Mesothelial cell of epicardium (in vitro differentiated cells): Measurements from ENCODE around the gene TAF1C. TPM values are rescaled to one million over a fixed set of nuclear protein-coding genes. Genes with fewer than 3 reads are reported as not detected.

ENCODE experiments used
- DNase-seq, 2 experiments: peaks; one replicate each; pipeline ENCODE4 v3.0.0; 2021; ENCODE audit warnings: low spot score in 2 of 2; ENCODE audit not compliant: unreplicated experiment in 2 of 2
- H3K27ac Mint-ChIP-seq: 2 replicates; pipeline ENCODE4 v1.8.0; 2021; ENCODE audit warnings: mixed read lengths
- H3K27me3 Mint-ChIP-seq: 2 replicates; pipeline ENCODE4 v1.8.0; 2021; ENCODE audit warnings: low read depth, mixed read lengths
- H3K36me3 Mint-ChIP-seq: 2 replicates; pipeline ENCODE4 v1.8.0; 2021; ENCODE audit warnings: mixed read lengths
- H3K4me1 Mint-ChIP-seq: 2 replicates; pipeline ENCODE4 v1.8.0; 2021; ENCODE audit warnings: mixed read lengths
- H3K4me3 Mint-ChIP-seq: 2 replicates; pipeline ENCODE4 v1.8.0; 2021; ENCODE audit warnings: mild to moderate bottlenecking, moderate library complexity, mixed read lengths
- H3K9me3 Mint-ChIP-seq: 2 replicates; pipeline ENCODE4 v1.8.0; 2021; ENCODE audit warnings: mixed read lengths
- CTCF ChIP-seq: fragments of 200-600 bp; sonication (generic); IDR thresholded peaks from one replicate; pipeline ENCODE4 v1.5.0; 2021; ENCODE audit warnings: antibody characterized with exemption; ENCODE audit not compliant: unreplicated experiment
- total RNA-seq: library from RNA; stranded (reverse); gene quantifications from 3 replicates; pipeline ENCODE4 v1.2.1, GENCODE V29; 2021

TAF1C gene
- total RNA-seq, result 84.0 to 88.6 TPM (median 84.3 TPM) in 3 replicates

- Mint-ChIP-seq H3K27ac (peak within 1 kb of the TSS; percentile 79), H3K4me3 (peak within 1 kb of the TSS; percentile 96), H3K27me3 (no peaks in the 10 kb centered on the region), H3K9me3 (no peaks in the 10 kb centered on the region), H3K36me3 (peaks cover 16% of the 10 kb centered on the region), H3K4me1 (peaks cover 12% of the 10 kb centered on the region)
- DNase-seq, result peak; percentile 81 to 91
- peak; percentile 83 for TF ChIP-seq CTCF
Observed at GRCh38 chr16:84186685-84187437, at the start of gene TAF1C. TSS of gene TAF1C (minus strand) at chr16:84187057. CDS start at chr16:84184988, 2,069 bp downstream.

- H3K27me3 Mint-ChIP-seq, result peaks cover 7% of the 10 kb centered on the region
- H3K4me3 Mint-ChIP-seq, result no peak overlapping the region
- TF ChIP-seq CTCF, result no peak
- H3K27ac Mint-ChIP-seq, result peak overlapping the region; percentile 59
- H3K9me3 Mint-ChIP-seq, result no peaks in the 10 kb centered on the region
- H3K4me1 Mint-ChIP-seq, result peaks cover 11% of the 10 kb centered on the region
- DNase-seq, result no peak
- H3K36me3 Mint-ChIP-seq, result no peaks in the 10 kb centered on the region
Observed at GRCh38 chr16:84234321-84235241, 47.7 kb upstream of the TAF1C start.

- peaks cover under 1% of the 10 kb centered on the region for H3K27me3 Mint-ChIP-seq
- peaks cover 10% of the 10 kb centered on the region for H3K4me1 Mint-ChIP-seq
- DNase-seq, result no peak
- H3K9me3 Mint-ChIP-seq, result no peaks in the 10 kb centered on the region
- no peak overlapping the region for H3K4me3 Mint-ChIP-seq
- no peak for TF ChIP-seq CTCF
- H3K27ac Mint-ChIP-seq, result no peak overlapping the region
- H3K36me3 Mint-ChIP-seq, result no peaks in the 10 kb centered on the region
Observed at GRCh38 chr16:84233748-84234147, 46.9 kb upstream of the TAF1C start.

- no peaks in the 10 kb centered on the region for H3K27me3 Mint-ChIP-seq
- peaks cover 10% of the 10 kb centered on the region for H3K4me1 Mint-ChIP-seq
- no peak for TF ChIP-seq CTCF
- no peak overlapping the region for H3K4me3 Mint-ChIP-seq
- no peak overlapping the region for H3K27ac Mint-ChIP-seq
- H3K9me3 Mint-ChIP-seq, result no peaks in the 10 kb centered on the region
- no peak for DNase-seq
- no peaks in the 10 kb centered on the region for H3K36me3 Mint-ChIP-seq
Observed at GRCh38 chr16:84232969-84233368, 46.1 kb upstream of the TAF1C start.

- H3K27me3 Mint-ChIP-seq, result no peaks in the 10 kb centered on the region
- peaks cover 13% of the 10 kb centered on the region for H3K4me1 Mint-ChIP-seq
- no peak for DNase-seq
- H3K9me3 Mint-ChIP-seq, result no peaks in the 10 kb centered on the region
- no peaks in the 10 kb centered on the region for H3K36me3 Mint-ChIP-seq
- H3K27ac Mint-ChIP-seq, result no peak overlapping the region
- H3K4me3 Mint-ChIP-seq, result no peak overlapping the region
- TF ChIP-seq CTCF, result no peak
Observed at GRCh38 chr16:84232060-84232459, 45.2 kb upstream of the TAF1C start.
